Testis (tissue), 2 donors: Measurements from ENCODE around the gene PIP4P1.

Experiments used
- POLR2A ChIP-seq: fragments of 450-650 bp; IDR thresholded peaks from one replicate; pipeline ENCODE4 v1.6.1; 2017; ENCODE audit warnings: antibody characterized with exemption, mild to moderate bottlenecking, moderate library complexity
- TF ChIP-seq, protein P1 (sequence below), 3 experiments: fragments of 450-650 bp in 2 of 3; fragments of 200-600 bp in 1 of 3; sonication (generic) in 1 of 3; IDR thresholded peaks; one replicate each; pipeline ENCODE4 v1.5.1; 2016 to 2019; ENCODE audit warnings: antibody characterized with exemption in 3 of 3, mild to moderate bottlenecking in 2 of 3, moderate library complexity in 1 of 3

DNA sequence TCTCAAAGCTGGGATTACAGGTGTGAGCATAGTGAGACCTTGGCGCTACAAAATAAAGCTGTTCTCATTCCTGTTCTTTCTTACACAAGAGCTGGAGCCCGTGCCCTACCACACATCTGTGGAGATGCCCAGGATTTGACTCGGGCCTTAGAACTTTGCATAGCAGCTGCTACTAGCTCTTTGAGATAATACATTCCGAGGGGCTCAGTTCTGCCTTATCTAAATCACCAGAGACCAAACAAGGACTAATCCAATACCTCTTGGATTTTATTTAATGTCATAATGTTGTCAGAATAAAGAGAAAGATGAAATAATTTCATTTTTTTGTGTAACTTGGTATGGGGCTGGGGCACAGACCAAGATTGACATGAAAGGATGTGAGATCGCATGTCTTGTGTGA lies 15.5 kb upstream of the PIP4P1 start:
- TF ChIP-seq POLR2A = no peak
- TF ChIP-seq, protein P1, sequence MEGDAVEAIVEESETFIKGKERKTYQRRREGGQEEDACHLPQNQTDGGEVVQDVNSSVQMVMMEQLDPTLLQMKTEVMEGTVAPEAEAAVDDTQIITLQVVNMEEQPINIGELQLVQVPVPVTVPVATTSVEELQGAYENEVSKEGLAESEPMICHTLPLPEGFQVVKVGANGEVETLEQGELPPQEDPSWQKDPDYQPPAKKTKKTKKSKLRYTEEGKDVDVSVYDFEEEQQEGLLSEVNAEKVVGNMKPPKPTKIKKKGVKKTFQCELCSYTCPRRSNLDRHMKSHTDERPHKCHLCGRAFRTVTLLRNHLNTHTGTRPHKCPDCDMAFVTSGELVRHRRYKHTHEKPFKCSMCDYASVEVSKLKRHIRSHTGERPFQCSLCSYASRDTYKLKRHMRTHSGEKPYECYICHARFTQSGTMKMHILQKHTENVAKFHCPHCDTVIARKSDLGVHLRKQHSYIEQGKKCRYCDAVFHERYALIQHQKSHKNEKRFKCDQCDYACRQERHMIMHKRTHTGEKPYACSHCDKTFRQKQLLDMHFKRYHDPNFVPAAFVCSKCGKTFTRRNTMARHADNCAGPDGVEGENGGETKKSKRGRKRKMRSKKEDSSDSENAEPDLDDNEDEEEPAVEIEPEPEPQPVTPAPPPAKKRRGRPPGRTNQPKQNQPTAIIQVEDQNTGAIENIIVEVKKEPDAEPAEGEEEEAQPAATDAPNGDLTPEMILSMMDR (IDR thresholded peaks at IDR 0.05) = no peak
